GM12878 (cell line): ENCODE measurements around the gene TRIM72. TPM values are rescaled to one million over a fixed set of nuclear protein-coding genes. Genes with fewer than 3 reads are reported as not detected.

Source experiments
- ATAC-seq: fragments of 200-7000 bp; cut with Tn5 transposase; 3 replicates; pipeline ENCODE4 v1.9.1; 2020; ENCODE audit warnings: mild to moderate bottlenecking, moderate library complexity
- BruUV-seq: library from RNA; stranded (reverse); fragments of 400-500 nt; replicated peaks from 2 replicates; lab custom pipeline; 2021; lab: Mats Ljungman, UMichigan
- CTCF ChIA-PET: fragments of 300-600 bp; sonication (Branson Sonifier 250); formaldehyde crosslinking; extraction: SDS; loops from one replicate; lab custom pipeline; 2021; ENCODE audit warnings: inconsistent platforms; lab: Yijun Ruan, JAX
- POLR2A ChIA-PET: fragments of 350-600 bp; formaldehyde crosslinking; extraction: SDS; loops from one replicate; lab custom pipeline; 2021; ENCODE audit warnings: inconsistent platforms; lab: Charles Lee
- RAD21 ChIA-PET: fragments of 300-600 bp; sonication (Branson Sonifier 250); formaldehyde crosslinking; loops from one replicate; lab custom pipeline; 2023; ENCODE audit warnings: antibody characterized with exemption; ENCODE audit not compliant: unreplicated experiment; lab: Charles Lee
- SMC1A ChIA-PET: fragments of 300-600 bp; sonication (Branson Sonifier 250); formaldehyde crosslinking; loops from one replicate; lab custom pipeline; 2023; ENCODE audit not compliant: unreplicated experiment, uncharacterized antibody; lab: Charles Lee
- DNase-seq: peaks from one replicate; pipeline ENCODE4 v3.0.0-alpha.2; 2011; ENCODE audit warnings: low read depth, low spot score
- FAIRE-seq: peaks from 3 replicates; lab custom pipeline; 2011; peaks lifted over from hg19 to GRCh38; lab: Jason Lieb, UNC
- H2AFZ ChIP-seq: 2 replicates; pipeline ENCODE4 v1.6.0; 2011; ENCODE audit warnings: low read depth, low read length, control low read depth; ENCODE audit not compliant: control insufficient read depth
- H3K27ac ChIP-seq: 2 replicates; pipeline ENCODE4 v1.5.1; 2011; ENCODE audit warnings: control low read depth; ENCODE audit not compliant: control insufficient read depth, insufficient read depth
- H3K27me3 ChIP-seq, 2 experiments: replicated peaks in 1 of 2; 2 replicates each; pipeline versions ENCODE4 v1.6.0 to v1.6.1; 2011; ENCODE audit warnings: low read length in 1 of 2; ENCODE audit not compliant: control insufficient read depth in 2 of 2, insufficient read depth in 2 of 2
- H3K36me3 ChIP-seq, 2 experiments: 2 replicates each; pipeline ENCODE4 v1.5.1; 2011; ENCODE audit warnings: low read length in 1 of 2; ENCODE audit not compliant: control insufficient read depth in 2 of 2, insufficient read depth in 2 of 2
- H3K4me1 ChIP-seq: 2 replicates; pipeline ENCODE4 v1.6.1; 2011; ENCODE audit warnings: mild to moderate bottlenecking, low read length, moderate library complexity, mixed read lengths; ENCODE audit not compliant: control insufficient read depth, insufficient read depth
- H3K4me2 ChIP-seq: 2 replicates; pipeline ENCODE4 v1.6.0; 2011; ENCODE audit warnings: control low read depth; ENCODE audit not compliant: control insufficient read depth, insufficient read depth
- H3K4me3 ChIP-seq: fragments of 200-600 bp; sonication (generic); 2 replicates; pipeline ENCODE4 v1.5.1; 2016
- H3K79me2 ChIP-seq: 2 replicates; pipeline ENCODE4 v1.6.0; 2011; ENCODE audit warnings: low read length; ENCODE audit not compliant: control insufficient read depth, insufficient read depth
- H3K9ac ChIP-seq: 2 replicates; pipeline ENCODE4 v1.8.0; 2011; ENCODE audit warnings: low read length, control low read depth, mixed read lengths; ENCODE audit not compliant: control insufficient read depth, insufficient read depth
- H3K9me3 ChIP-seq: replicated peaks from 3 replicates; pipeline ENCODE4 v1.5.1; 2011; ENCODE audit warnings: mild to moderate bottlenecking, low read length; ENCODE audit not compliant: control insufficient read depth, insufficient read depth
- H4K20me1 ChIP-seq: 2 replicates; pipeline ENCODE4 v1.6.0; 2011; ENCODE audit not compliant: control insufficient read depth, insufficient read depth
- BCL3 ChIP-seq: IDR thresholded peaks from 2 replicates; pipeline ENCODE4 v1.6.1; 2011; ENCODE audit warnings: borderline replicate concordance, low read depth, mild to moderate bottlenecking, moderate library complexity, low read length; ENCODE audit not compliant: insufficient read depth, poor library complexity, severe bottlenecking
- CBX5 ChIP-seq: sonication (generic); IDR thresholded peaks from 2 replicates; pipeline ENCODE4 v1.6.1; 2016; ENCODE audit warnings: low read depth, moderate library complexity, mild to moderate bottlenecking, inconsistent platforms
- HDGF ChIP-seq: fragments of 450-650 bp; IDR thresholded peaks from 2 replicates; pipeline ENCODE4 v1.6.1; 2016; ENCODE audit warnings: antibody characterized with exemption
- PAX5 ChIP-seq: IDR thresholded peaks from 2 replicates; pipeline ENCODE4 v1.6.1; 2011; ENCODE audit warnings: low read depth, low read length, borderline replicate concordance
- SIX5 ChIP-seq: IDR thresholded peaks from 2 replicates; pipeline ENCODE4 v1.6.1; 2011; ENCODE audit warnings: mild to moderate bottlenecking, low read depth, low read length, moderate library complexity; ENCODE audit not compliant: severe bottlenecking
- SMARCA5 ChIP-seq: fragments of 450-650 bp; IDR thresholded peaks from 2 replicates; pipeline ENCODE4 v1.6.1; 2017; ENCODE audit warnings: mild to moderate bottlenecking
- TAF1 ChIP-seq: IDR thresholded peaks from 2 replicates; pipeline ENCODE4 v1.6.1; 2011; ENCODE audit warnings: mild to moderate bottlenecking, low read depth, low read length, borderline replicate concordance
- WGBS: methylation state at CpG from one replicate; pipeline ENCODE4 v1.1.6; 2016; ENCODE audit warnings: low lambda C conversion rate; ENCODE audit not compliant: insufficient replicate concordance, insufficient coverage; ENCODE audit errors: missing lambda C conversion rate; 5-methylcytosine and 5-hydroxymethylcytosine counted together
- in situ Hi-C: fragments of 300-500 bp; cut with MboI; formaldehyde crosslinking; loops from 9 replicates; pipeline ENCODE4 v1.14.3; 2018; ENCODE audit warnings: mixed read lengths
- intact Hi-C: fragments of 100-400 bp; cut with micrococcal nuclease; formaldehyde crosslinking; loops from one replicate; pipeline ENCODE4 v1.14.2; 2022; ENCODE audit not compliant: unreplicated experiment
- polyA plus RNA-seq, 11 experiments: library from polyadenylated mRNA; depleted of rRNA in 4 of 11; unstranded in 6 of 11; stranded (reverse) in 5 of 11; fragments of >200 nt; fragmentation: Nextera tagmentation in 4 of 11; fragmentation: Illumina TruSeq in 1 of 11; extraction: Ambion mirVana in 4 of 11; extraction: Trizol in 1 of 11; gene quantifications; 1 replicate in 1 of 11; 2 replicates in 10 of 11; pipeline versions ENCODE4 v1.2.1 to v1.2.3, GENCODE V29; 2011 to 2016; ENCODE audit warnings: inconsistent platforms in 2 of 11, missing spikeins in 2 of 11, low read depth in 1 of 11
- total RNA-seq, 4 experiments: library from RNA; depleted of rRNA in 3 of 4; stranded (reverse); fragments of >200 nt in 3 of 4; fragmentation: Illumina TruSeq in 1 of 4; extraction: Trizol in 1 of 4; gene quantifications; 2 replicates each; pipeline versions ENCODE4 v1.2.1 to v1.2.3, GENCODE V29; 2013 to 2021

TRIM72 gene
- total and polyA plus RNA-seq, 10 of the 15 experiments (the other 5 are each of a cell fraction or from before 2014, with no cell fraction given) = 0.03 to 1.2 (median 0.23) TPM; not detected in 1

DNA sequence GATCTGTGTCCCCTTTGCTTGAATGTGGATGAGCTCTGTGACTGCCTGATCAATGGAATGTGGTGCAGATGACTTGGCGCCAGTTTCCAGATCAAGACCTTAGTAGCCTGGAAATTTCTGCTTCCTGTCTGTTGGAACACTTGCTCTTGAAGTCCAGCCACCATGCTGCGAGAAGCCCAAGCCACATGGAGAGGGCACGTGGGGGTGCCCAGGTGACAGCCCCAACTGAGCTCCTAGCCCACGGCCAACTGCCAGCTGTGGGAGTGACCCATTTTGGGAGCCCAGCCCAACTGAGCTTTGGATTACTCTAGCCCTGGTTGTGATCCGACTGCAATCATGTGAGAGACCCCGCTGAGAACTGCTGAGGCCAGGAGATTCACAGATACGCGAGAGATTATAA is 42.5 kb downstream of the TRIM72 start:
- no peaks in the 10 kb centered on the region for H3K79me2 ChIP-seq
- no peaks in the 10 kb centered on the region for H3K9me3 ChIP-seq
- H3K27me3 ChIP-seq = no peaks in the 10 kb centered on the region
- in situ Hi-C loops (no loop called here), intact Hi-C loops (no loop called here)
- ChIA-PET POLR2A (interaction anchor here (1.0 to 1.9 kb wide), 2 partner anchors 56 to 76 kb away, joined by 3 to 6 read pairs; partner anchors contain the start of gene FUS), RAD21 (no interaction called here), SMC1A (interaction anchor here (1.2 to 3.5 kb wide), 2 partner anchors 9 to 126 kb away, joined by 3 to 17 read pairs; no protein-coding TSS in a partner anchor), CTCF (interaction anchor here (0.9 to 1.2 kb wide), 3 partner anchors 13 to 126 kb away, joined by 3 to 4 read pairs (median 3); no protein-coding TSS in a partner anchor)
- H3K4me1 ChIP-seq = peaks cover 17% of the 10 kb centered on the region
- TF ChIP-seq HDGF = no peak
- no peak for TF ChIP-seq SMARCA5
- TF ChIP-seq BCL3 = no peak
- no peak for TF ChIP-seq TAF1
- TF ChIP-seq PAX5 = no peak
- no peak for TF ChIP-seq SIX5
- no peak for TF ChIP-seq CBX5
- no peaks in the 10 kb centered on the region for H3K36me3 ChIP-seq
- H4K20me1 ChIP-seq = no peaks in the 10 kb centered on the region
- ATAC-seq (no peak), FAIRE-seq (no peak), DNase-seq (no peak)
- H3K4me3 ChIP-seq = no peak overlapping the region
- H3K27ac ChIP-seq = no peak overlapping the region
- H2AFZ ChIP-seq = no peak overlapping the region
- H3K9ac ChIP-seq = no peak overlapping the region
- WGBS = 83% methylated on average over 8 of the region's 8 CpGs
- no TSS peak for BruUV-seq
- no peak overlapping the region for H3K4me2 ChIP-seq
